H1 (cell line): Measurements from ENCODE around the gene MIER3. TPM values are rescaled to one million over a fixed set of nuclear protein-coding genes. Genes with fewer than 3 reads are reported as not detected.
A peak's percentile ranks its signal among the peaks of the same experiment; 100 is the strongest.

Source experiments
- CTCF ChIA-PET: fragments of 300-600 bp; sonication (Branson Sonifier 250); formaldehyde crosslinking; loops from one replicate; lab custom pipeline; 2021; ENCODE audit not compliant: partially characterized antibody; lab: Charles Lee
- POLR2A ChIA-PET: fragments of 300-600 bp; sonication (Branson Sonifier 250); formaldehyde crosslinking; loops from one replicate; lab custom pipeline; 2021; ENCODE audit warnings: inconsistent platforms; ENCODE audit not compliant: partially characterized antibody; lab: Charles Lee
- DNase-seq, 2 experiments: peaks; one replicate each; pipeline versions ENCODE4 v3.0.0 to v3.0.0-alpha.2; 2010 to 2022; ENCODE audit warnings: low spot score in 2 of 2, low read depth in 1 of 2, mixed read lengths in 1 of 2
- FAIRE-seq: peaks from 2 replicates; lab custom pipeline; 2011; peaks lifted over from hg19 to GRCh38; lab: Jason Lieb, UNC
- H2AFZ ChIP-seq: 2 replicates; pipeline ENCODE4 v1.8.1; 2012; ENCODE audit warnings: low read length, inconsistent platforms
- H2AK5ac ChIP-seq: 2 replicates; pipeline ENCODE4 v1.6.1; 2013; ENCODE audit warnings: low read depth, low read length
- H2BK120ac ChIP-seq: replicated peaks from 2 replicates; pipeline ENCODE3; 2013; ENCODE audit warnings: low read depth, low read length, inconsistent platforms
- H2BK12ac ChIP-seq: 2 replicates; pipeline ENCODE4 v1.6.1; 2013; ENCODE audit warnings: low read depth, low read length
- H2BK15ac ChIP-seq: 2 replicates; pipeline ENCODE4 v1.6.1; 2013; ENCODE audit warnings: low read length
- H2BK20ac ChIP-seq: 2 replicates; pipeline ENCODE4 v1.6.1; 2013; ENCODE audit warnings: low read length
- H2BK5ac ChIP-seq: 2 replicates; pipeline ENCODE4 v1.6.1; 2013; ENCODE audit warnings: low read depth, low read length
- H3K14ac ChIP-seq: 2 replicates; pipeline ENCODE4 v1.6.1; 2013; ENCODE audit warnings: inconsistent platforms; ENCODE audit not compliant: insufficient read length
- H3K18ac ChIP-seq: 2 replicates; pipeline ENCODE4 v1.6.1; 2013; ENCODE audit warnings: low read length; ENCODE audit errors: extremely low read depth
- H3K23ac ChIP-seq: 2 replicates; pipeline ENCODE4 v1.6.1; 2013; ENCODE audit warnings: inconsistent platforms; ENCODE audit not compliant: insufficient read length
- H3K23me2 ChIP-seq: 2 replicates; pipeline ENCODE4 v1.6.1; 2013; ENCODE audit warnings: low read depth, low read length
- H3K27ac ChIP-seq: 2 replicates; pipeline ENCODE4 v1.6.1; 2011; ENCODE audit warnings: low read depth, low read length, inconsistent platforms
- H3K27me3 ChIP-seq, 4 experiments: replicated peaks in 1 of 4; 1 replicate in 1 of 4; 2 replicates in 3 of 4; pipeline versions ENCODE4 v1.6.1 to v1.8.1; 2011 to 2013; ENCODE audit warnings: low read length in 3 of 4, mild to moderate bottlenecking in 3 of 4, inconsistent platforms in 2 of 4, mixed read lengths in 2 of 4, moderate library complexity in 1 of 4; ENCODE audit not compliant: control insufficient read depth in 3 of 4, insufficient read depth in 3 of 4; ENCODE audit errors: extremely low read depth in 1 of 4
- H3K36me3 ChIP-seq, 4 experiments: 2 replicates each; pipeline versions ENCODE4 v1.6.1 to v1.8.1; 2011 to 2013; ENCODE audit warnings: mild to moderate bottlenecking in 4 of 4, low read length in 3 of 4, moderate library complexity in 2 of 4, control low read depth in 1 of 4, inconsistent platforms in 1 of 4; ENCODE audit not compliant: insufficient read depth in 4 of 4, control insufficient read depth in 2 of 4
- H3K4ac ChIP-seq: replicated peaks from 2 replicates; pipeline ENCODE3; 2013; ENCODE audit warnings: low read length, low read depth, mixed read lengths, inconsistent platforms; ENCODE audit not compliant: insufficient read length
- H3K4me1 ChIP-seq, 4 experiments: replicated peaks in 1 of 4; 1 replicate in 1 of 4; 2 replicates in 3 of 4; pipeline versions ENCODE4 v1.6.1 to v1.8.1; 2011 to 2013; ENCODE audit warnings: low read length in 3 of 4, inconsistent platforms in 2 of 4, mixed read lengths in 1 of 4; ENCODE audit not compliant: insufficient read depth in 4 of 4, control insufficient read depth in 3 of 4
- H3K4me2 ChIP-seq, 2 experiments: 2 replicates each; pipeline versions ENCODE4 v1.6.1 to v1.8.1; 2011 to 2013; ENCODE audit warnings: low read depth in 2 of 2, low read length in 2 of 2, control low read depth in 1 of 2, inconsistent platforms in 1 of 2, mild to moderate bottlenecking in 1 of 2; ENCODE audit not compliant: insufficient read depth in 1 of 2
- H3K4me3 ChIP-seq, 4 experiments: fragments of 200-600, 300-600 bp in 1 of 4; sonication (generic), shearing (Covaris generic), sonication (Bioruptor Twin) in 1 of 4; 2 replicates each; pipeline versions ENCODE4 v1.5.1 to v1.8.1; 2011 to 2016; ENCODE audit warnings: low read length in 4 of 4, low read depth in 3 of 4, control low read depth in 2 of 4, inconsistent platforms in 2 of 4, mild to moderate bottlenecking in 2 of 4, mixed read lengths in 1 of 4, moderate library complexity in 1 of 4; ENCODE audit not compliant: insufficient read depth in 2 of 4; ENCODE audit errors: extremely low read depth in 1 of 4
- H3K56ac ChIP-seq: replicated peaks from 2 replicates; pipeline ENCODE3; 2013; ENCODE audit warnings: low read depth, mild to moderate bottlenecking, mixed read lengths, low read length, inconsistent platforms; ENCODE audit not compliant: insufficient read length
- H3K79me1 ChIP-seq: 2 replicates; pipeline ENCODE4 v1.6.1; 2013; ENCODE audit warnings: low read depth, low read length, control low read depth
- H3K79me2 ChIP-seq, 2 experiments: 2 replicates each; pipeline versions ENCODE4 v1.6.1 to v1.8.1; 2012 to 2013; ENCODE audit warnings: low read length in 2 of 2, mild to moderate bottlenecking in 2 of 2, inconsistent platforms in 1 of 2; ENCODE audit not compliant: insufficient read depth in 2 of 2, control insufficient read depth in 1 of 2
- H3K9ac ChIP-seq, 4 experiments: replicated peaks in 1 of 4; 1 replicate in 1 of 4; 2 replicates in 3 of 4; pipeline versions ENCODE4 v1.6.1 to v1.8.1; 2011 to 2013; ENCODE audit warnings: low read depth in 3 of 4, low read length in 3 of 4, control low read depth in 2 of 4, mild to moderate bottlenecking in 2 of 4, moderate library complexity in 2 of 4, inconsistent platforms in 1 of 4; ENCODE audit errors: extremely low read depth in 1 of 4
- H3K9me3 ChIP-seq, 2 experiments: 2 replicates each; pipeline versions ENCODE4 v1.6.1 to v1.8.1; 2012 to 2013; ENCODE audit warnings: mild to moderate bottlenecking in 2 of 2, moderate library complexity in 2 of 2, control low read depth in 1 of 2, inconsistent platforms in 1 of 2, low read depth in 1 of 2, low read length in 1 of 2, mixed read lengths in 1 of 2; ENCODE audit not compliant: insufficient read depth in 2 of 2
- H4K20me1 ChIP-seq, 2 experiments: replicated peaks in 1 of 2; 2 replicates each; pipeline versions ENCODE3 to v1.8.1; 2011 to 2013; ENCODE audit warnings: inconsistent platforms in 2 of 2, low read length in 2 of 2, mild to moderate bottlenecking in 1 of 2; ENCODE audit not compliant: insufficient read depth in 2 of 2, control insufficient read depth in 1 of 2
- H4K5ac ChIP-seq: 2 replicates; pipeline ENCODE4 v1.6.1; 2013; ENCODE audit warnings: low read length, low read depth, mixed read lengths, inconsistent platforms; ENCODE audit not compliant: insufficient read length
- H4K8ac ChIP-seq: 2 replicates; pipeline ENCODE4 v1.8.0; 2013; ENCODE audit warnings: mild to moderate bottlenecking, moderate library complexity, low read length, inconsistent platforms; ENCODE audit not compliant: insufficient read depth; ENCODE audit errors: extremely low read depth
- H4K91ac ChIP-seq: replicated peaks from 2 replicates; pipeline ENCODE3; 2013; ENCODE audit warnings: low read length, mixed read lengths, inconsistent platforms; ENCODE audit not compliant: insufficient read length
- ASH2L ChIP-seq: fragments of 200-600, 300-600 bp; sonication (generic); IDR thresholded peaks from one replicate; pipeline ENCODE4 v1.7.1; 2017; ENCODE audit warnings: low read length
- CBX8 ChIP-seq: fragments of 300-800, 300-1000 bp; sonication (generic); IDR thresholded peaks from 2 replicates; pipeline ENCODE4 v1.7.1; 2016; ENCODE audit warnings: low read depth, low read length, borderline replicate concordance
- CREB1 ChIP-seq: IDR thresholded peaks from 2 replicates; pipeline ENCODE4 v1.6.1; 2012; ENCODE audit warnings: inconsistent platforms
- GTF2F1 ChIP-seq: IDR thresholded peaks from 2 replicates; pipeline ENCODE4 v1.6.1; 2012; ENCODE audit warnings: low read depth, low read length, improper control_type of control experiment, borderline replicate concordance
- POLR2A ChIP-seq, 2 experiments: IDR thresholded peaks; 1 replicate in 1 of 2; 2 replicates in 1 of 2; pipeline ENCODE4 v1.6.1; 2011; ENCODE audit warnings: low read depth in 2 of 2, low read length in 2 of 2, mild to moderate bottlenecking in 2 of 2; ENCODE audit errors: control extremely low read depth in 1 of 2
- POLR2AphosphoS5 ChIP-seq: IDR thresholded peaks from 2 replicates; pipeline ENCODE4 v1.6.1; 2011; ENCODE audit warnings: low read depth, low read length
- RAD21 ChIP-seq, 2 experiments: IDR thresholded peaks in 1 of 2; conservative IDR thresholded peaks in 1 of 2; 2 replicates each; pipeline ENCODE4 v1.6.1; 2011; ENCODE audit warnings: low read depth in 2 of 2, low read length in 2 of 2, improper control_type of control experiment in 1 of 2, inconsistent platforms in 1 of 2, mild to moderate bottlenecking in 1 of 2, moderate library complexity in 1 of 2
- RBBP5 ChIP-seq: IDR thresholded peaks from 2 replicates; pipeline ENCODE4 v1.7.1; 2012; ENCODE audit warnings: low read depth, mild to moderate bottlenecking, inconsistent platforms, low read length, moderate library complexity, borderline replicate concordance
- SAP30 ChIP-seq: fragments of 300-600 bp; sonication (generic); IDR thresholded peaks from 2 replicates; pipeline ENCODE4 v1.7.1; 2012; ENCODE audit warnings: low read length, moderate library complexity, mild to moderate bottlenecking, inconsistent platforms; ENCODE audit not compliant: insufficient read depth, insufficient replicate concordance
- TBP ChIP-seq: IDR thresholded peaks from 2 replicates; pipeline ENCODE4 v1.6.1; 2011; ENCODE audit warnings: low read depth, low read length, improper control_type of control experiment
- WGBS, 2 experiments: shearing (Covaris generic) in 1 of 2; methylation state at CpG; one replicate each; pipeline versions ENCODE4 v1.1.6 to v1.1.7; 2013 to 2015; ENCODE audit warnings: low lambda C conversion rate in 2 of 2, mixed read lengths in 2 of 2, inconsistent platforms in 1 of 2, low coverage in 1 of 2, missing lambda C conversion rate in 1 of 2; ENCODE audit not compliant: insufficient replicate concordance in 2 of 2, insufficient coverage in 1 of 2, insufficient read length in 1 of 2; ENCODE audit errors: extremely low coverage in 1 of 2, missing lambda C conversion rate in 1 of 2; 5-methylcytosine and 5-hydroxymethylcytosine counted together
- polyA plus RNA-seq, 7 experiments: library from polyadenylated mRNA; depleted of rRNA in 3 of 7; stranded (reverse) in 5 of 7; unstranded in 2 of 7; fragments of >200 nt in 5 of 7; fragments of 200-250 nt in 2 of 7; gene quantifications; 1 replicate in 5 of 7; 2 replicates in 1 of 7; 4 replicates in 1 of 7; pipeline versions ENCODE4 v1.2.1 to v1.2.3, GENCODE V29; 2011 to 2013; ENCODE audit warnings: missing spikeins in 2 of 7, mixed read lengths in 2 of 7
- total RNA-seq: library from RNA; stranded (reverse); fragmentation: NEBNext Ultra II Directional; extraction: Animal tissue kit (Norgen Biotek cat#: 25700); gene quantifications from 2 replicates; pipeline ENCODE4 v1.2.1, GENCODE V29; 2021
- TF ChIP-seq, protein P1 (sequence below): IDR thresholded peaks from 2 replicates; pipeline ENCODE4 v1.6.1; 2011; ENCODE audit warnings: low read length, improper control_type of control experiment

Gene MIER3
- total and polyA plus RNA-seq, 2 of the 8 experiments (the other 6 are each of a cell fraction or from before 2014, with no cell fraction given), result 9.6 to 33.3 TPM

- H3K23me2 ChIP-seq, result peaks cover 13% of the 10 kb centered on the region
- H2BK120ac ChIP-seq, result no peak overlapping the region
- H2BK20ac ChIP-seq, result no peak overlapping the region
- no peak overlapping the region for H2AFZ ChIP-seq
- no peak overlapping the region for H3K56ac ChIP-seq
- H3K4ac ChIP-seq, result no peak overlapping the region
- ChIA-PET POLR2A (interaction anchor here (0.8 to 3.7 kb wide), 13 partner anchors 10 to 317 kb away, joined by 3 to 30 read pairs (median 3); partner anchors contain the start of gene SETD9), CTCF (interaction anchor here (0.7 to 2.6 kb wide), 9 partner anchors 12 to 680 kb away, joined by 3 to 17 read pairs (median 3); partner anchors contain the start of gene SETD9)
- H3K4me1 ChIP-seq, result peaks cover 0 to 5% (median 2%) of the 10 kb centered on the region in 4 experiments; a peak in 3 of 7 replicates
- H3K18ac ChIP-seq, result no peak overlapping the region; the same call in 1 of the 2 replicates
- H3K9me3 ChIP-seq, result no peaks in the 10 kb centered on the region
- 0 out of 2 replicates have a peak overlapping the region, but pooled peaks have one; percentile 39 for H2AK5ac ChIP-seq
- peaks cover 0 to 7% (median 2%) of the 10 kb centered on the region in 4 experiments; a peak in 3 of 7 replicates for H3K27me3 ChIP-seq
- H4K5ac ChIP-seq, result no peak overlapping the region
- H3K27ac ChIP-seq, result no peak overlapping the region
- no peak overlapping the region for H4K8ac ChIP-seq
- no peak overlapping the region for H2BK5ac ChIP-seq
- 0 out of 2 replicates have a peak, but pooled peaks cover 4% of the 10 kb centered on the region for H3K79me1 ChIP-seq
- H4K20me1 ChIP-seq, result peaks cover 4 to 5% of the 10 kb centered on the region in 2 experiments
- peaks cover 0 to 36% (median 3%) of the 10 kb centered on the region in 4 experiments; a peak in 5 of 8 replicates for H3K36me3 ChIP-seq
- H3K9ac ChIP-seq, result peak overlapping the region in 3 of 4 experiments; percentile 35 to 85 (median 83); a peak in 5 of 7 replicates
- H4K91ac ChIP-seq, result no peak overlapping the region
- H2BK12ac ChIP-seq, result peak overlapping the region; percentile 14; the same call in 1 of the 2 replicates
- peaks cover 4 to 40% of the 10 kb centered on the region in 2 experiments; a peak in 3 of 4 replicates for H3K79me2 ChIP-seq
- DNase-seq (peak in 1 of 2 experiments; percentile 72), FAIRE-seq (peak; percentile 76)
- H2BK15ac ChIP-seq, result no peak overlapping the region
- H3K4me2 ChIP-seq, result peak overlapping the region; percentile 81 to 93
- WGBS, 2 experiments, result 3% methylated on average over 29 of the region's 33 CpGs; no CpG with 5 or more reads in 1 of the 2 experiments
- no peak overlapping the region for H3K23ac ChIP-seq
- H3K4me3 ChIP-seq, result peak overlapping the region; percentile 59 to 89 (median 82)
- H3K14ac ChIP-seq, result no peak overlapping the region
- TF ChIP-seq POLR2A (IDR thresholded peaks at IDR 0.05; ENCODE audit: control extremely low read depth in 1 of 2, low read depth in 2 of 2, low read length in 2 of 2) (peak in 1 of 2 experiments; percentile 59; a peak in 2 of 3 replicates), TBP (peak; percentile 12; the same call in 1 of the 2 replicates), POLR2AphosphoS5 (peak; percentile 45; the same call in 1 of the 2 replicates), RAD21 (IDR thresholded peaks at IDR 0.05 in 1 of 2, conservative IDR thresholded peaks at IDR 0.05 in 1 of 2; ENCODE audit: low read depth in 2 of 2, low read length in 2 of 2) (0 out of 4 replicates have a peak, but pooled peaks of 1 of the 2 experiments have one; percentile 0), CREB1 (no peak), CBX8 (no peak), GTF2F1 (no peak), RBBP5 (peak; percentile 13; the same call in 1 of the 2 replicates), ASH2L (peak; percentile 9), SAP30 (peak; percentile 24)
- TF ChIP-seq, protein P1, sequence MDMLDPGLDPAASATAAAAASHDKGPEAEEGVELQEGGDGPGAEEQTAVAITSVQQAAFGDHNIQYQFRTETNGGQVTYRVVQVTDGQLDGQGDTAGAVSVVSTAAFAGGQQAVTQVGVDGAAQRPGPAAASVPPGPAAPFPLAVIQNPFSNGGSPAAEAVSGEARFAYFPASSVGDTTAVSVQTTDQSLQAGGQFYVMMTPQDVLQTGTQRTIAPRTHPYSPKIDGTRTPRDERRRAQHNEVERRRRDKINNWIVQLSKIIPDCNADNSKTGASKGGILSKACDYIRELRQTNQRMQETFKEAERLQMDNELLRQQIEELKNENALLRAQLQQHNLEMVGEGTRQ, result no peak
Measured at GRCh38 chr5:56950626-56951125, 1.2 kb downstream of the MIER3 start.
